IPS-NIHi11 (cell line): ENCODE data around the gene CD68.

ENCODE experiments used
- DNase-seq: peaks from one replicate; pipeline ENCODE4 v3.0.0; 2012; ENCODE audit warnings: mixed read lengths, low spot score

CD68 gene

GRCh38 chr17:7559320-7560171, 19.9 kb upstream of the CD68 start:
- no peak for DNase-seq

- peak; percentile 78 for DNase-seq
Measured at GRCh38 chr17:7560172-7561027, 19.0 kb upstream of the CD68 start.

- DNase-seq: peak; percentile 94
Measured at GRCh38 chr17:7561028-7561575, 18.3 kb upstream of the CD68 start.

DNA sequence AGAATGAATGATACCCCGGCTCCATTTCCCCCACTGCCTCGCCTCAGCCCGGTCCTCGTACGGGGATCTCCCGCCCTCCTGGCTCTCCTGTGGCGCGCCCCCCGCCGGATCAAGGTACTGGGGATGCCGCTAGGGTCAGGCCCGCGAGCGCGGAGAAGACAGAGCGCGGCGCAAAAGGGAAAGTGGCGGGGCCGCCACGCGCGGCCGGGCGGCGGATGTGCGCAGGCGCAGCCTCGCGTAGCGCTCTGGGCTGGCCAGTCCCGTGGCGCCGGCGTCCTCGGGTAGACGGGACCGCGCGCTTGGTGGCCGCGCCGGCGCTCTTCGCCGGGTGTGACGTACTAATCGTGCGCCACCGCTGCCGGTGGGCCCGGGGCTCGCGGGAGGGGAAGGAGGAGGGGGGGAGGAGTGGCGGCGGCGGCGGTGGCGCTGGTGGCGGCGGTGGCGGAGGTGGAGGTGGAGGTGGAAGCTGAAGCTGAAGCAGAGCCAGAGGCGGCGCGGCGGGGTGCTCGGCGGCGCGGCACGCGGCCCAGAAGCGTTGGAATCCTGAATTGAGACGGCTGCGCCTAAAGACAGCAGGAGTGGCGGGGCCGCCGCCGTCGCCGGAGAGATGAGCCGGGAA, 17.7 kb upstream of the CD68 start, which contains the start of gene SENP3:
TSS of gene SENP3 (plus strand) at position 331 of the 619 bp plus-strand sequence. CDS start 1,158 bp downstream, outside the sequence.
- peak; percentile 99 for DNase-seq

GRCh38 chr17:7562208-7562605, 17.2 kb upstream of the CD68 start:
- no peak for DNase-seq

- DNase-seq: no peak
Measured at GRCh38 chr17:7563115-7563869, 16.1 kb upstream of the CD68 start.

DNA sequence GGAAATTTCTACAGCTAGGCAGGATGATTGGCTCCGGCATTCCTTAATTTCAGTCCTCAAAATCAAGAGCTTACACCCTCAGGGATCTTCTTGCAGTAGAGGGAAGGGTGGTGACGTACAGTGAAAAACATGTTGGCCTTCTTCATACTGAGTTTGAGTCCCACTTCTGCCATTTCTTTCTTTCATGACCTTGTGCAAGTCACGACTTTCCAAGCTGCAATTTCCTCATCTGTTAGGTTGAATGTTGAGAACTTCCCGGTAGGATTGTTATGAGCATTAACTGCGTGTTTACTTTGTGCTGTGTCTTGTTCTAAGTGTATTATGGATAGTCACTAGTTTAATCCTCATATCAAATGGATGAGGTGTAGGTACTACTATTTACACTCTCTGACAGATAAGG, 9.9 kb upstream of the CD68 start:
- no peak for DNase-seq

GRCh38 chr17:7570351-7570750, 9.1 kb upstream of the CD68 start:
- no peak for DNase-seq

DNA sequence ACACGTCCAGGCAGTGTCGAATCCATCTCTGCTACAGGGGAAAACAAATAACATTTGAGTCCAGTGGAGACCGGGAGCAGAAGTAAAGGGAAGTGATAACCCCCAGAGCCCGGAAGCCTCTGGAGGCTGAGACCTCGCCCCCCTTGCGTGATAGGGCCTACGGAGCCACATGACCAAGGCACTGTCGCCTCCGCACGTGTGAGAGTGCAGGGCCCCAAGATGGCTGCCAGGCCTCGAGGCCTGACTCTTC, 7.2 kb upstream of the CD68 start:
- no peak for DNase-seq

- peak; percentile 94 for DNase-seq
Measured at GRCh38 chr17:7572588-7573323, 6.7 kb upstream of the CD68 start.

DNA sequence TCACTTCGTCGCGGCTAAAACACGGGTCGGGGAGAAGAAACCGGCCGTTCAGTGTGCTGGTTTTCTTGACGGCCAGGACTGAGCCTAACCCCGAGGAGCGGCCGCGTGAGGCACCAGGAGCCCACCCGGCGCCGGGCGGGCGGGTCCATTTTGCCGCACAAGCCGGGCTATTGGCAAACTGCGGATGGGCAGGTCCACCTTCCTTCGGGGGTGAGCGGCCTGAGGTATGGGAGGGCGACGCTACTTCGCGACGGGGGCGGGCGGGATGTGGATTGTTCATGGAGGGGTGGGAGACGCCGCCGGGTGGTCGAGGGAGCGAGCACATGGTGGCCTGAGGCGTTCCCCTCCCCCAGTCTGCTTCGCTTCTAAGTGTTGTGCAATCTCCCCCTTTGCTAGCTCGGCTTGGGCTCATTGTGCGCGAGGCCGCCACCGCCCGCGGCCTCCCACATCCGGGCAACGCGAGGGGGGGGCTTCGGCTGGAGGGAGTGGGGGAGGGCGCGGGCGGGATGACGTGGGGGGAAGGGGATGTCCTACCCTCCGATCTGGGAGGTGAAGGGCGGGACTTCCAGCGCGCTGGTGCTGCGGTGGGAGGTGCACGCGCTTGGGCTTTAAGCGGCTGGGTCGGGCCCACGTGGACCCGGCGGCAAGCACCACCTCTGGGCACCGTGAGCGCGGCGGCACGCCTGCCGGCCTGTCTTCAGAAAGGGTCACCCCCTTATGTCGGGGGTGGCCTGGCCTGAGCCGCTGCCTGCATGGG, 5.9 kb upstream of the CD68 start:
- DNase-seq: peak; percentile 88

DNA sequence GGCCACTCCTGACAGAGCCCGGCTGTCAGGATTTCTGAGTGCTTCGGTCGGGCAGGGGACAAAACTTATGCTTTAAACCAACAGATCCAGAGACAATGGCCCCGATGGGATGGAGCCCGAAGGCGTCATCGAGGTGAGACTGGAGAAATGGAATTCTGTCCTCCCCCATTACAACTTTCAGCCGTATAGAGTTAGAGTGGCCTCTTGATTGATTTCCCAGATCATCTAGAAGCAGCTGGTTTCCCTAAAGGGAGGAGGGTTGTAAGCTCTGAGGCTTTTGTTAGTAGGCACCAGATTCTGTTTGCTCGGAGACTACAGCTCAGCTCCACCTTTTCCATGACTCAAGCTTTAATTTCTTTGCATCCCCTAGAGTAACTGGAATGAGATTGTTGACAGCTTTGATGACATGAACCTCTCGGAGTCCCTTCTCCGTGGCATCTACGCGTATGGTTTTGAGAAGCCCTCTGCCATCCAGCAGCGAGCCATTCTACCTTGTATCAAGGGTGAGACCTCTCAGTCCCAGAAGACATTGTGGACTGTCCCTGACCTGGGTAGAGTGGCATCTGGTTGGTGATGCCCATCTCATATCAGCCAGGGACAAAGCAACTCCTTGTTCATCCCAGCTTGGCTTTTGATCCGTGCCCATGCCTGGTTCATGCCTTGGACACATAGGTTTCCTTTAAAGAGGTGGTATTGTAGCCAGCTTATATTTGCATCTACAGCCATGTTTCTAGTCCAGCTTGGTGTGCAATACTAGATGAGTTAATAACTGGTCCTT, 5.1 kb upstream of the CD68 start:
- no peak for DNase-seq

DNA sequence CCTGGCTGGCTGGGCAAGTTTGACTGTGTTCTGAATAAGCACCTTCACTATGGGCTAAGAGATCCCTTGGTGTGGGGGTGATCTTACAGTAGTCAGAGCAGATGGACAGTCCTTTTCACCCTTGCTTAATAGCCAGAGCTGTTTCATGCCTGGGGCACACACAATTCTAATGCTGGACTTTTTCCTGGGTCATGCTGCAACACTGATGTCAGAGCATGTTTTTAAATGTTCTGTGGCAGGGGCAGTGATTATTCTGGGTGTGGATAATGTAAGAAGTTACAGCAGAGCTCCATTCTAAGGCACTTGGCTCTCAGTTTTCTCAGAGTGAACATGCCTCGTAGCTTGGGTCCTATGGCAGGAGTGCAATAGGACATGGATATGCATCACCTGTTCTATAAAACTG, 4.0 kb upstream of the CD68 start:
- no peak for DNase-seq

GRCh38 chr17:7575959-7576358, 3.5 kb upstream of the CD68 start:
- no peak for DNase-seq

- DNase-seq: no peak
Measured at GRCh38 chr17:7576432-7576937, 3.0 kb upstream of the CD68 start.

GRCh38 chr17:7577327-7578199, 1.9 kb upstream of the CD68 start:
- no peak for DNase-seq

DNA sequence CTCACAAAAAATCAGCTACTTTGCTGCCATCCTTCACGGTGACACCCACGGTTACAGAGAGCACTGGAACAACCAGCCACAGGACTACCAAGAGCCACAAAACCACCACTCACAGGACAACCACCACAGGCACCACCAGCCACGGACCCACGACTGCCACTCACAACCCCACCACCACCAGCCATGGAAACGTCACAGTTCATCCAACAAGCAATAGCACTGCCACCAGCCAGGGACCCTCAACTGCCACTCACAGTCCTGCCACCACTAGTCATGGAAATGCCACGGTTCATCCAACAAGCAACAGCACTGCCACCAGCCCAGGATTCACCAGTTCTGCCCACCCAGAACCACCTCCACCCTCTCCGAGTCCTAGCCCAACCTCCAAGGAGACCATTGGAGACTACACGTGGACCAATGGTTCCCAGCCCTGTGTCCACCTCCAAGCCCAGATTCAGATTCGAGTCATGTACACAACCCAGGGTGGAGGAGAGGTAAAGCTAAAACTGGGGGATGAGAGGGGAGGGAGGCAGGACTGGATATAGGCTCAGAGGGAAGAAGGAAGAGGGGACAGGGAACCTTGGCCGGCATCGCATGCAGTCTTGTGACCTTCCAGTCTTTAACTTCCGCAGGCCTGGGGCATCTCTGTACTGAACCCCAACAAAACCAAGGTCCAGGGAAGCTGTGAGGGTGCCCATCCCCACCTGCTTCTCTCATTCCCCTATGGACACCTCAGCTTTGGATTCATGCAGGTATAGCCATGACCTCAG, 581 bp downstream of the CD68 start:
- DNase-seq: no peak
